DOHH2 (cell line): Measurements from ENCODE around the gene KLRF1.

Experiments used
- CTCF ChIP-seq: fragments of 200-600 bp; sonication (generic); IDR thresholded peaks from one replicate; pipeline ENCODE4 v1.5.1; 2014; ENCODE audit warnings: antibody characterized with exemption, mild to moderate bottlenecking, low read depth, low read length; ENCODE audit not compliant: poor library complexity, severe bottlenecking
- EZH2phosphoT487 ChIP-seq: fragments of 200-600 bp; sonication (generic); IDR thresholded peaks from 2 replicates; pipeline ENCODE4 v1.6.1; 2017; ENCODE audit warnings: borderline replicate concordance, mild to moderate bottlenecking, antibody characterized with exemption, low read length, moderate library complexity, mixed read lengths

DNA sequence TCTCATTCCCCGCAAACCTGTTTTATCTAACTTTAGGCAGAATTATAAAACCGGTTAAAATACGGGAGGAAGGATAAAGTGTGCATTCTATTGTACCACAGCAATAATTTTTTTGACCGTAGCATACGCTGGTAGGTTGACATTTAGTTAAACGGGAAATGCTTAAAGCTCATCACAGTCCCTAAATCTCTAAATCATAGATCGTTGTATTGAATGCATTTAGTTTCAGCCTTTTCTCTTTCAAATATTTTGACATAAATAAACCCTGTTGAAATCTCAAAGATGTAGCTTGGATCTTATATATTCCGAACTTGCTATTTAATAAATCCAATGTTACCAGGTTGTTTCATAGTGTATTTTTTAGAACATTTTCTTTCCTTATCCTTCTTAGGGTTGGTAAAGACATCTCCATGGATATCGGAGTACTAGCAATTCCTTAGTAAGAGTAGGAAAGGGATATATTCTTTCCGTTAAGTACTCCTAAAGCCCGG lies 41.1 kb downstream of the KLRF1 start:
- no peak for TF ChIP-seq CTCF
- TF ChIP-seq EZH2phosphoT487, result no peak
